ENCODE data around the gene DCUN1D5. TPM values are rescaled to one million over a fixed set of nuclear protein-coding genes. Genes with fewer than 3 reads are reported as not detected.
"Not testable (repeated sequence)": the region's sequence is repeated elsewhere in the genome, so short reads cannot be mapped to it uniquely, and the experiment has no call there.

DCUN1D5 gene
- total RNA-seq, 2 experiments from 2014 or later = 23.1 to 25.9 TPM

- DNase-seq = no peak
- POLR2A ChIA-PET = no interaction called here
- Mint-ChIP-seq H3K4me1 (no peaks in the 10 kb centered on the region), H3K36me3 (peaks cover 2% of the 10 kb centered on the region), H3K9me3 (no peaks in the 10 kb centered on the region), H3K27me3 (peaks cover 2% of the 10 kb centered on the region), H3K27ac (no peak overlapping the region), H3K4me3 (no peak overlapping the region)
- ATAC-seq (ENCODE audit: low read depth) = no peak
These were observed 44.1 kb downstream of the DCUN1D5 start for GRCh38 chr11:103047837-103048236.

DNA sequence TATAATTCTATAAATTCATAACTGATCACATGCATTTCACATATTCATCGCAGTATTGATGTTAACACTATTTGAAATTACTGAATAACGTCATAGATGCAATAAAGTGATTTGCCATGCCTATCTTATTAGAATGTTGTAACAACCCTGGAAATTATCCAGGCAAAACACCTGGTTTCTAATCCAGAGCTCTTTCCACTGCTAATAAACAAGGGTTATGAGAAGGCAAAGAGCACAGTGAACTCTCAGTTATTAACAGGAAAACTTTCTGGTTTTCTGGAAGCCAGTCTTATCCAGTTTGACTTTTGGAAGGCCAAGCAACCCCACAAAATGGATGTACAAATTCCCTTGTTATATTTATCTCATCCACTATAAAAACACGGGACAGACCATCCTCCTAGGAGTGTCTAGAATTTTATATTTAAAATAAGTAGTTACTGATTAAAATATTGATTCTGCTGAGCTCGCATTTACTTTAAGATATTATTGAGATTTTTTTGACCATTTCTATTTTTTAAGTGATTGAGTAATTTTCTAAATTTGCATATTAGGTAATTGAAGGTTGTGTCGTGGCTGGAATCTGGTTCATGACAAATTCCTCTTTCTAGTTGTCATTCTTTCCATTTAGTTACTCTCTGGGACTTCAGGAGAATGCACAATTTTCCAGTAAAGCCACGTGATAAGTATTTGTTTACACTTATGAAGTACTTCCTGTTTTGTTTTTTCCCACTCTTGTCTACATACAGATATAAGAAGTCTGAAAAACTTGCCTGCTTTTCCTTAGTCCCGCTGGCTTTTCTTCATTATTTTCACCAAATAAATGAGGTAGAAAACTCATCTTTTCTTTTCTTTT is 47.9 kb downstream of the DCUN1D5 start:
- Mint-ChIP-seq H3K4me3 (no peak overlapping the region), H3K36me3 (no peaks in the 10 kb centered on the region), H3K27me3 (peaks cover 6% of the 10 kb centered on the region), H3K9me3 (no peaks in the 10 kb centered on the region), H3K27ac (no peak overlapping the region), H3K4me1 (no peaks in the 10 kb centered on the region)
- DNase-seq (no peak), ATAC-seq (ENCODE audit: low read depth) (no peak)
- POLR2A ChIA-PET = no interaction called here

GRCh38 chr11:103042161-103042560 is 49.8 kb downstream of the DCUN1D5 start:
- no peaks in the 10 kb centered on the region for H3K36me3 Mint-ChIP-seq
- no peaks in the 10 kb centered on the region for H3K4me1 Mint-ChIP-seq
- no peak overlapping the region for H3K27ac Mint-ChIP-seq
- ATAC-seq (ENCODE audit: low read depth) (no peak), DNase-seq (no peak)
- peaks cover 4% of the 10 kb centered on the region for H3K27me3 Mint-ChIP-seq
- H3K9me3 Mint-ChIP-seq = no peaks in the 10 kb centered on the region
- no peak overlapping the region for H3K4me3 Mint-ChIP-seq
- POLR2A ChIA-PET = no interaction called here

- Mint-ChIP-seq H3K36me3 (peaks cover 3% of the 10 kb centered on the region), H3K27ac (peak overlapping the region; percentile 71), H3K4me3 (no peak overlapping the region), H3K27me3 (no peaks in the 10 kb centered on the region), H3K9me3 (peaks cover 1% of the 10 kb centered on the region), H3K4me1 (peaks cover 8% of the 10 kb centered on the region)
- DNase-seq = no peak
- peak; percentile 79 for ATAC-seq (ENCODE audit: low read depth)
- POLR2A ChIA-PET = interaction anchor here (1.0 to 1.1 kb wide), 2 partner anchors 56 to 73 kb away, joined by 3 read pairs; partner anchors contain the start of genes DCUN1D5 and DYNC2H1
These were observed 56.0 kb downstream of the DCUN1D5 start for GRCh38 chr11:103035791-103036434.

GRCh38 chr11:103035216-103035615 is 56.7 kb downstream of the DCUN1D5 start:
- Mint-ChIP-seq H3K27me3 (no peaks in the 10 kb centered on the region), H3K4me3 (no peak overlapping the region), H3K4me1 (peaks cover 8% of the 10 kb centered on the region), H3K9me3 (peaks cover 1% of the 10 kb centered on the region), H3K36me3 (peaks cover 3% of the 10 kb centered on the region), H3K27ac (no peak overlapping the region)
- no peak for DNase-seq
- POLR2A ChIA-PET = interaction anchor here (1.0 kb wide), 1 partner anchor 57 kb away, joined by 3 read pairs; the partner anchor contains the start of gene DCUN1D5
- no peak for ATAC-seq (ENCODE audit: low read depth)

GRCh38 chr11:103031834-103032233 is 60.1 kb downstream of the DCUN1D5 start:
- no peaks in the 10 kb centered on the region for H3K27me3 Mint-ChIP-seq
- no peak overlapping the region for H3K27ac Mint-ChIP-seq
- POLR2A ChIA-PET = no interaction called here
- ATAC-seq (ENCODE audit: low read depth) = no peak
- H3K4me1 Mint-ChIP-seq = peaks cover 16% of the 10 kb centered on the region
- peaks cover 3% of the 10 kb centered on the region for H3K36me3 Mint-ChIP-seq
- no peak for DNase-seq
- H3K9me3 Mint-ChIP-seq = peaks cover 1% of the 10 kb centered on the region
- no peak overlapping the region for H3K4me3 Mint-ChIP-seq

- H3K4me1 Mint-ChIP-seq = peaks cover 12% of the 10 kb centered on the region
These were observed 62.6 kb downstream of the DCUN1D5 start for GRCh38 chr11:103029401-103029800.

GRCh38 chr11:103028304-103029020 is 63.5 kb downstream of the DCUN1D5 start:
- ATAC-seq (ENCODE audit: low read depth) = peak; percentile 65
- H3K36me3 Mint-ChIP-seq, H3K27ac Mint-ChIP-seq, H3K4me3 Mint-ChIP-seq, H3K9me3 Mint-ChIP-seq, H3K27me3 Mint-ChIP-seq, POLR2A ChIA-PET, DNase-seq: not testable (repeated sequence)
- peaks cover 12% of the 10 kb centered on the region for H3K4me1 Mint-ChIP-seq

More at GRCh38 chr11:103029401-103029800, 62.6 kb downstream of the DCUN1D5 start:
- ATAC-seq (ENCODE audit: low read depth) (no peak), DNase-seq (no peak)
- Mint-ChIP-seq H3K4me3 (no peak overlapping the region), H3K9me3 (peaks cover 1% of the 10 kb centered on the region), H3K27me3 (no peaks in the 10 kb centered on the region), H3K27ac (no peak overlapping the region), H3K36me3 (peaks cover 3% of the 10 kb centered on the region)
- POLR2A ChIA-PET = no interaction called here

DNA sequence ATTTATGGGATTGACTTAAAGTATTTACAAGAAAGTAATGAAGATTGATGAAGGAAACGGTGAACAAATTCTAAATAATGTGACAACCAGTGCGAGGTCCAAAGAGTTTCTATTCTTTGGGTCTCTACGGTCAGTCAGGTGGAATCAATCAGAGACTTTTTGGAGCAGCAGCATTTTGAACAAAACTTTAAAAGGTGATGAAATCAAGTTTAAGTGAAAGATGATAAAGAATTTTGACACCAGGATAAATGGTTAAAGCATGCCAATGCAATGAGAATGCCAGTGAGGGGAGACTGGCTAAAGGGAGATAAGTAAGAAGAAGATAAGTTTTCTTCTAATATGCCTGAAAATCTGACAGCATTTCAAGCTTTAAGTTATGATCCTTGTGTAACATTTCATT is 67.9 kb downstream of the DCUN1D5 start:
- DNase-seq (no peak), ATAC-seq (ENCODE audit: low read depth) (no peak)
- Mint-ChIP-seq H3K9me3 (peaks cover 2% of the 10 kb centered on the region), H3K27ac (no peak overlapping the region), H3K4me1 (peaks cover 9% of the 10 kb centered on the region), H3K4me3 (no peak overlapping the region), H3K27me3 (peaks cover 6% of the 10 kb centered on the region), H3K36me3 (no peaks in the 10 kb centered on the region)
- POLR2A ChIA-PET = no interaction called here

- H3K9me3 Mint-ChIP-seq = no peaks in the 10 kb centered on the region
These were observed 75.9 kb downstream of the DCUN1D5 start for GRCh38 chr11:103016031-103016430.

DNA sequence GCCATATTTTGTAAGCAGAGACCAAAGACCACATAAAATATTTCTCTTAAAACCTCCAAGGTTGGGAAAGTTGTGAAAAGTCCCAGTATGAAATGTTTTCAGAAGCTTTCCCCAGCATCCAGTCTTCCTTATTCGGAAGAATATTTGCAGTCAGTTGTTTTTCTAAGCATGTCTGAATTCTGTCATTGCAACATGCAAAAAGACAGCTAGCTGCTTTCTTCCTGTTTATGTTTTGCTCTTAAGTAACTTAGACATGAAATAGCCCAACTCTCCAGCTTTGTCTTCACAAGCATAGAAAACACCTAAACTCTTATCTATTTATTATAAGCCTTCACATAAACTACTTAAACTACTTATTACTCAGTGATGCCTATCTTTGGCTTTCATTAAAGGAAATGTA is 78.5 kb downstream of the DCUN1D5 start:
- peaks cover 12% of the 10 kb centered on the region for H3K27me3 Mint-ChIP-seq
- DNase-seq (no peak), ATAC-seq (ENCODE audit: low read depth) (no peak)
- no peaks in the 10 kb centered on the region for H3K36me3 Mint-ChIP-seq
- no peaks in the 10 kb centered on the region for H3K9me3 Mint-ChIP-seq
- H3K4me1 Mint-ChIP-seq = no peaks in the 10 kb centered on the region
- POLR2A ChIA-PET = no interaction called here
- H3K4me3 Mint-ChIP-seq = no peak overlapping the region
- H3K27ac Mint-ChIP-seq = no peak overlapping the region

More at GRCh38 chr11:103016031-103016430, 75.9 kb downstream of the DCUN1D5 start:
- DNase-seq (no peak), ATAC-seq (ENCODE audit: low read depth) (no peak)
- Mint-ChIP-seq H3K27ac (no peak overlapping the region), H3K36me3 (no peaks in the 10 kb centered on the region), H3K4me1 (no peaks in the 10 kb centered on the region), H3K27me3 (peaks cover 7% of the 10 kb centered on the region), H3K4me3 (no peak overlapping the region)
- POLR2A ChIA-PET = no interaction called here

All from activated naive CD8-positive, alpha-beta T cell treated with anti-CD3 and anti-CD28 coated beads, Interleukin-2, amount 10 ng/mL, durations not matched to agents 7 days and 5 days (primary cell).